ENCODE results near the gene SMAD4. TPM values are rescaled to one million over a fixed set of nuclear protein-coding genes. Genes with fewer than 3 reads are reported as not detected.

Gene SMAD4
- total RNA-seq, 1 experiment from 2014 or later = 105 TPM

- DNase-seq (ENCODE audit: low spot score) = no peak
- H3K4me1 Mint-ChIP-seq = peaks cover 4% of the 10 kb centered on the region
- TF ChIP-seq GRHL2 (CRISPR knock-in tag; IDR thresholded peaks at IDR 0.05; ENCODE audit: insufficient replicate concordance, severe bottlenecking) = no peak
- TF ChIP-seq FOXP4 (CRISPR knock-in tag; IDR thresholded peaks at IDR 0.05) = no peak
- no peak for TF ChIP-seq ZNF396 (CRISPR knock-in tag; IDR thresholded peaks at IDR 0.05; ENCODE audit: borderline replicate concordance)
Observed at GRCh38 chr18:50982802-50983179, 47.2 kb upstream of the SMAD4 start.

GRCh38 chr18:50986360-50987087, 43.5 kb upstream of the SMAD4 start:
- ATAC-seq = no peak
- no peak overlapping the region for H3K27ac Mint-ChIP-seq

More at GRCh38 chr18:50982802-50983179, 47.2 kb upstream of the SMAD4 start:
- POLR2A ChIA-PET = no interaction called here
- Mint-ChIP-seq H3K9me3 (peaks cover 12% of the 10 kb centered on the region), H3K36me3 (peaks cover 17% of the 10 kb centered on the region), H3K27ac (0 out of 2 replicates have a peak overlapping the region, but pooled peaks have one; percentile 11), H3K4me3 (no peak overlapping the region), H3K27me3 (ENCODE audit: low read depth) (0 out of 2 replicates have a peak, but pooled peaks cover under 1% of the 10 kb centered on the region)
- CTCF ChIA-PET = interaction anchor here (0.7 kb wide), 1 partner anchor 12 kb away, joined by 3 read pairs; no protein-coding TSS in a partner anchor
- ATAC-seq = no peak

More at GRCh38 chr18:50986360-50987087, 43.5 kb upstream of the SMAD4 start:
- Mint-ChIP-seq H3K4me3 (no peak overlapping the region), H3K27me3 (ENCODE audit: low read depth) (no peaks in the 10 kb centered on the region), H3K9me3 (no peaks in the 10 kb centered on the region), H3K4me1 (peaks cover 6% of the 10 kb centered on the region), H3K36me3 (no peaks in the 10 kb centered on the region)
- CTCF ChIA-PET = interaction anchor here (0.7 kb wide), 1 partner anchor 65 kb away, joined by 3 read pairs; no protein-coding TSS in a partner anchor
- POLR2A ChIA-PET = no interaction called here
- TF ChIP-seq OVOL2 (CRISPR knock-in tag; IDR thresholded peaks at IDR 0.05; ENCODE audit: borderline replicate concordance) (no peak), TP53 (CRISPR knock-in tag; IDR thresholded peaks at IDR 0.05) (no peak), IRF2 (CRISPR knock-in tag; IDR thresholded peaks at IDR 0.05; ENCODE audit: borderline replicate concordance, low read depth) (no peak), SMAD4 (CRISPR knock-in tag; IDR thresholded peaks at IDR 0.05) (no peak), ESRRA (CRISPR knock-in tag; IDR thresholded peaks at IDR 0.05; ENCODE audit: borderline replicate concordance) (no peak), AFF4 (CRISPR knock-in tag; IDR thresholded peaks at IDR 0.05; ENCODE audit: borderline replicate concordance) (no peak), TEAD4 (CRISPR knock-in tag; IDR thresholded peaks at IDR 0.05) (no peak), ELF4 (CRISPR knock-in tag; IDR thresholded peaks at IDR 0.05; ENCODE audit: low read depth) (no peak), ERG (CRISPR knock-in tag; IDR thresholded peaks at IDR 0.05) (no peak), NFE2L1 (CRISPR knock-in tag; IDR thresholded peaks at IDR 0.05) (no peak), USF2 (CRISPR knock-in tag; IDR thresholded peaks at IDR 0.05) (no peak), JAZF1 (CRISPR knock-in tag; IDR thresholded peaks at IDR 0.05) (no peak), KAT7 (CRISPR knock-in tag; IDR thresholded peaks at IDR 0.05; ENCODE audit: borderline replicate concordance) (no peak), TEAD1 (CRISPR knock-in tag; IDR thresholded peaks at IDR 0.05) (no peak), ZNF532 (CRISPR knock-in tag; IDR thresholded peaks at IDR 0.05; ENCODE audit: borderline replicate concordance) (no peak), ZNF416 (CRISPR knock-in tag; IDR thresholded peaks at IDR 0.05) (no peak), ZNF317 (CRISPR knock-in tag; IDR thresholded peaks at IDR 0.05; ENCODE audit: borderline replicate concordance, low read depth) (no peak), FOXJ3 (CRISPR knock-in tag; IDR thresholded peaks at IDR 0.05; ENCODE audit: borderline replicate concordance) (no peak), RORB (CRISPR knock-in tag; IDR thresholded peaks at IDR 0.05) (no peak)
- no peak for DNase-seq (ENCODE audit: low spot score)

Measured in WTC11 (cell line).